ENCODE data around the gene KPTN.

KPTN gene

DNA sequence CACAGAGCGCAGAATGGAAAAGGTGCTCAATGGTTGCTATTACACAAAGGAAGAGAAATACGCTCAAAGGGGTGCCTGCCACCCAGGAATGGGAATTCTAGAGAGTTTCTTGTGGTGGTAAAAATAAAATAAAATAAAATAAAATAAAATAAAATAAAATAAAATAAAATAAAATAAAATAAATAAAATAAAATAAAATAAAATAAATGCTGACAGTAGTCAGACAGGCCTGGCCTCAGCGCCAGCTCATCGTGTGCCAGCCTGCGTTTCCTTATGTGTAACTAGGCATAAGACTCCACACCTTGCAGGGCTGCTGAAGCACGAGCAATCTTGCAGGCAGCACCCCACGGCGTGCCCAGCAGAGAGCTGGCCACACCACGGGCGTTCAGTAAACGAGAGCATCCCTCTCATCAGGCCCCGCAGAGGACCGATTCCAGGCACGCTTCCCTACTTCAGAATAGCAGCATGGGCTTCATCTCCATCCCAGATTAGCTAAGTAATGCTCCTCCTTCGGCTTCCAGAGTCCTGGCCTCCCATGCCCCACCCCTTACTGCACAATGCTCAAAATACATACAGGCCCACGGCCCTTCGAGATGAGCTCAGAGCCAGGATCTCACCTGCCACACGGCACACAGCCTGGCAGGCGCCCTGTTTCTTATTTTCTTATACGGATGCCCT lies 25.3 kb upstream of the KPTN start:
- no peak for DNase-seq (ENCODE audit: low read depth)

DNA sequence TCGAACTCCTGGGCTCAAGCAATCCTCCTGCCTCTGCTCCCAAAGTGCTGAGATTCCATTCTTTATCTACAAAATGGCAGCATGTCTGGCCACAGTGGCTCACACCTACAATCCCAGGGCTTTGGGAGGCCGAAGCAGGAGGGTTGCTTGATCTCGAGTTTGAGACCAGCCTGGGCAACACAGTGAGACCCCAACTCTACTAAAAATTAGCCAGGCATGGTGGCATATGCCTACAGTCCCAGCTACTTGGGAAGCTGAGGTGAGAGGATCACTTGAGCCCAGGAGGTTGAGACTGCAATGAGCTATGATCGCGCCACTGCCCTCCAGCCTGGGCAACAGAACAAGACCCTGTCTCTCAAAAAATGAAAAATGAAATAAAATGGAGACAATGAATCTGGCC lies 24.7 kb upstream of the KPTN start:
- no peak for DNase-seq (ENCODE audit: low read depth)

DNA sequence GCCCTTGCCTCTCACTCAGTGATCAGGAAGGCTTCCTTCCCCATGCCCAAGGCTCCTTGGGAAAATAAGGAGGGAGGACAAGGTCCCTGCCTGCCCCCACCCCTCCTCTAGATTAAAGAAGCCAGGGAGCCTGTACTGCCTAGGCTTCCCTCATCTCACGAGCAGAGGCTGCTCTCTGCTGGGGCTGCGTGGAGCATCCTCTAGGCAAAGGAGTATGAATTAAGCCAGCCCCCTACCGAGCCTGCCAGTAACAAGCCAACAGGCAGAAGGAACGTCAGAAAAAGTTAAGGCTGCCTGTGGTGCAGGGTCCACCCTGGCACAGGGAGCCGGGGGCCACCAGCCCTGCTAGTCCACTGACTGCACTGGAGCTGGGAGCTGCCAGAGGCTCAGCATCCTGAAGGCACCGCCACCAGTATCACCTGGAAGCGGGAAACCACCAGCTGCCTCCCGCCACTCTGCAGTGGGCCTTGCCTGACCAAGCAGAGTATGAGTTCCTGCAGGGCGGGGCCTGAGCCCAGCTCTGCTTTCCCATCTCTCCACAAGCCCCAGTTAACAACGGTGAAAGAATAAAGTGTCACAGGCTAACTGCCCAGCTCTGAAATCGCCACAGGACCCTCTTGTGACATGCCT lies 24.0 kb upstream of the KPTN start:
- no peak for DNase-seq (ENCODE audit: low read depth)

DNA sequence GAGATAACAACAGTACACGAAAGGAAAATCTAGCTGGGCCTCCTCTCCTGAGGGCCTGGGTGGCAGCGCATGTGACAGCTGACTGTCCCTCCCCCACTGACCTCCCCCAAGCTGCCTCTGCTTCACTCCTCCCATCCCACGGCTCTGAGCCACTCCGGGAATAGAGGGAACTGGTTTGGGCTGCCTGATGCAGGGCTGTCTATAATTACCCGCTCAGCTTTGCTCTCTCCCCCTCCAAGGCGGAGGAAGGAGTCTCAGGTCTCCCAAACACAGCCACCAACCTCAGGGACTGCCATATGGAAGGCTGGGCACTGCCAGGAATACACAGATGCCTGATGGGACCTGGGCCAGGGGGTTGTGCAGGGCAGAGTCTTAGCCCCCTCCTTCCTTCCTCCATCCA lies 23.0 kb upstream of the KPTN start:
- DNase-seq (ENCODE audit: low read depth) = no peak

DNA sequence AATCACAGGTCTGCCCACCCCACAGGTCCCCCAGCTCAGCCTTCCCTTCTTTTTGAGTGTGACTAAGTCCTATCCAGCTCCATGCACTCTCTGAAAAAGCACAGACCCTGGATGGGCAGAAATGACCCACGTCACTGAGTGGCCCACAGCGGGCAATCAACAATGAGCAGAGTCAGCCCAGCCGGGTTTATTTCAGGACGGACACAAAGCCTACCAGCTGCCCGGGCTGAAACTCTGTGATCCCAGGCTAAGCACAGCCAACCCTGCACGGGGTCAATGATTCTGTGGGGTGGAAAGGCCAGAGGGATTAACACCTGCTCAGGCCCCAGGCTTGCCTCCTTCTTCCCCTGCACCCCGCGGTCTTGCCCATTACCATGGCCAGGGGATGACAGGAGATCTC lies 22.4 kb upstream of the KPTN start:
- no peak for DNase-seq (ENCODE audit: low read depth)

DNA sequence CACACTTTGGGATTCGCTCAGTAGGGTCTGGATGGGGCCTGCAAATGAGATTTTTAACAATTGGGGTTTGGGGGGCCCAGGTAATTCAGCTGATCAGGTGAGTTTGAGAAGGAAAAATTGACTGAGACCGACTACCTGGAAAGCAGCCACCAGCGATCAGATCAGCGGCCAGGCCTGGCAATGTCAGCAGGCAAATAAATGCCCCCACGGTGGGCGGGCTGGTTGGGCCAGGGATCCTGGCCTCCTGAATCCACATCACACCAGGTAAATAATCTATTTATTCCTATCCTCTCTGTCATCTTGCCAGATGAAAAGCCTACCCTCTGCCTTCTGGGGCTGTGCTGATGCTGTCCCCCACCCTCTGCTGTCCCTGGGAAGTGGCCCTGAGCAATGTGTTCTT lies 21.5 kb upstream of the KPTN start:
- DNase-seq (ENCODE audit: low read depth) = no peak

DNA sequence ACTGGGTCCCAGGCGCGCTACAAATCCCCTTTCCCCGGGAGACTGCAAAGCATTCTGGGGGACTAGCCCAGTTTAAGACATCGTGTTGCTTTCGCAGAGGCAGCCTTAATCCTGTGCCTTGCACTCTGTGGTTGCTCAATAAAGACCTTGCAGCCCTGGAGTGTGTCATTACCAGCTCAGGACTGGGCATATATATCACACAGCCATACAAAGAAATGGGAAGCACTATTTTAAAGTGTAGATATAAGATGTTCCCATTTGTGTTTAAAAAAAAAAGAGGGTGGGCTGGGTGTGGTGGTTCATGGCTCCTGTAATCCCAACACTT lies 19.8 kb upstream of the KPTN start:
- no peak for DNase-seq (ENCODE audit: low read depth)

DNA sequence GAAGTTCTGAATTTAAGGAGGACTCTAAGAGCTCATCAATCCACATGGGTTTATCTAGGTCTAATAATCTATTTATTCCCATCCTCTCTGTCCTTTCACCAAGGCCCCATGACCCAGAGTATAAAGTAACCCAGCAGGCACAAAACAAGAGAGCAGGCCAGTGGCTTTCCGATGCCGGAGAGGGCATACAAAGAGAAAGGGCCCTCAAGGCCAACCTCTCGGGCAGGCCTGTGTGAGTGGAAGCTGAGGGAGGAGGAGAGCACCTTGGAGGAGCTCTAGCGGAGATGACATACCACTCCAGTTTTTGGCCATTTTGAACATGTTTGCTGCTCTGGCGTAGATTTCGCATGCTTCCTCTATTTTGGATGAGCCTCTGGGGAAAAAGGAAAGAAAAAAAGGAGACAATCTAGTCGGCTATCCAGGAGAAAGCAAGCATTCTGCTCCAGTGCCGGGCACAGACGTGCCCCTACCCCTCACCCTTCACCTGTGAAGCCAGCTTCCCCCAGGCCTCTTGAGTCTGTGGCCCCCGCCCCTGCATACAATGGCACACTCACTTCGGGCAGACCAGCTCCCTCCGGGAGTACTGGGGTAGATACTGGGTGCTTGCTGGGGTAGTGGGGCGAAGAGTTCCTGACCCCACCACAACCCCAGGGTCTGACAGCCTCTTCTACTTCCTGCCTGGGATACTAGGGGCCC lies 19.3 kb upstream of the KPTN start:
- DNase-seq (ENCODE audit: low read depth) = no peak

DNA sequence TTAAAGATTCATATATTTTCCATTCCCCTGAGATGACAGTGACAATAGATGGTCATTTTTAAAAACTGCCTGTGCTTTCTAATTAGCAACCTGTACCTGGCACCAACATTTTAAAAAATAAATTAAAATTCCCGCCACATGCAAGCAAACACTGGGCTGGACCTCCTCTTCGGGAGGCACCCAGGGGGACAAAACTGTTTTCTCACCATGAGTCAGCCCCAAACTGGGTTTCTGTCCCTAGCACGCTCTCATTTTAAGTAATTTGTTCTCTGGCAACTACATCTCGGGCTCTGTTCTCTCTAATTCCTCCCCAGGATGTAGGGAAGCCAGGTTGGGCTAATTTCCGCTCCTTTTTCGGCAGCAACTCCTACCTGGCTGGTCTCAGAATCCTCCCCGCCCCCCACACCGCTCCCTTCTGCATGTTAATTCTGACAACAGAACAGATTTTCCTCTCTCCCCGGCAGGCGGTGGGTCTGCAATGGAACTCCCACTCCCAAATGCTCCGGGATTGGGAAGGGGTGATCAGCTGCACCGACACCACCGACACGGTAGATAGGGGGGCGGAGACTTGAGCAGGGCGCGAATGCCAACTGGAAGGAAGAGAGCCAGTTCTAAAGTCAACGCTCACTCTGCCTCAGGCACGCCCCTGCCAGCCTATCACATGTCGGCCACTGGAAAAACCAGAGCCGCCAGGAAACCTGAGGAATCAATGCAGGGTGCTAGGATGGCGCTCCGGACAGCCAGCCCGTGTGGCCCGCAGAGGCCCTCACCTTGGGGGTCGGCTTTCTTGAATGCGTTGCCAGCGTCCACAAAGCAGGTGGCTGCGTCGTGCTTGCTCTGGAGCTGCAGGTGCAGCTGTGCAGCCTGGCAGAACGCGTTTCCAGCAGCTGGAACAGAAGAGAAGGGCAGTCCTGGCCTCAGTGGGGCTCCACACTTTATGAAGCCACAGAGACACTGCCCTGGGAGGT lies 16.1 kb upstream of the KPTN start:
- no peak for DNase-seq (ENCODE audit: low read depth)

DNA sequence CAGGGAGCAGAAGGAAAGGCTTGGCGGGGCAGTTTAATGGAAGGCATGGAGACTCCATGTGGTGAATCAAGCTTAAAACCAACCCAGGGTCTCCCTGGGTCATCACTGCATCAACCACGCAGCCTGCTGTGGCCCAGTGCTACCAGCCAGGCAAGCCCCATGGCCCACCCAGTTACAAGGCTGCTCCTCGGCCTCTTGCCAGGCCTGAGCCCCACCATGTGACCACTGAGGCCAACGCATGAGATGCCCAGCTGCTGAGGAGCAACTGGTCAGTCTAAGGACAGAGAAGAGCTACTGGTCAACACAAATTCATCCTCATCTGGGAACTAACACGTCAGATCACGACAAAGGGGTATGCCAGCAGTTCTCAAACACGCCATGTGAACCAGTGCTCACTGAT lies 15.4 kb upstream of the KPTN start:
- no peak for DNase-seq (ENCODE audit: low read depth)

DNA sequence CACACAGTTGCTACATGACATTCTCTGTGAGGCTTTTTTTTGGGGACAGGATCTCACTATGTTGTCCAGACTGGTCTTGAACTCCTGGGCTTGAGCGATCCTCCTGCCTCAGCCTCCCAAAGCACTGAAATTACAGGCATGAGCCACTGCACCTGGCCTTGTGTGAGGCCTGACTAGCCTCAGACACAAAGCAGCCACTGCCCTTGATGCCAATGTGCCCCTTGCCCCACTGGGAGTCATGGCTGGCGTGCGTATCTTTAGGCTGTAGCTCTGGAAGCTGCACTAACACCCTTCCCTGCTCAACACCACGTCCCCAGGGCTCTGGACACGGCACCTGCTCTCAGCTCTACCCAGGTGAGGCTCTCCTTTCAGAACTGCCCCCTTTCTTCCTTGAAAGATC lies 14.5 kb upstream of the KPTN start:
- DNase-seq (ENCODE audit: low read depth) = no peak

DNA sequence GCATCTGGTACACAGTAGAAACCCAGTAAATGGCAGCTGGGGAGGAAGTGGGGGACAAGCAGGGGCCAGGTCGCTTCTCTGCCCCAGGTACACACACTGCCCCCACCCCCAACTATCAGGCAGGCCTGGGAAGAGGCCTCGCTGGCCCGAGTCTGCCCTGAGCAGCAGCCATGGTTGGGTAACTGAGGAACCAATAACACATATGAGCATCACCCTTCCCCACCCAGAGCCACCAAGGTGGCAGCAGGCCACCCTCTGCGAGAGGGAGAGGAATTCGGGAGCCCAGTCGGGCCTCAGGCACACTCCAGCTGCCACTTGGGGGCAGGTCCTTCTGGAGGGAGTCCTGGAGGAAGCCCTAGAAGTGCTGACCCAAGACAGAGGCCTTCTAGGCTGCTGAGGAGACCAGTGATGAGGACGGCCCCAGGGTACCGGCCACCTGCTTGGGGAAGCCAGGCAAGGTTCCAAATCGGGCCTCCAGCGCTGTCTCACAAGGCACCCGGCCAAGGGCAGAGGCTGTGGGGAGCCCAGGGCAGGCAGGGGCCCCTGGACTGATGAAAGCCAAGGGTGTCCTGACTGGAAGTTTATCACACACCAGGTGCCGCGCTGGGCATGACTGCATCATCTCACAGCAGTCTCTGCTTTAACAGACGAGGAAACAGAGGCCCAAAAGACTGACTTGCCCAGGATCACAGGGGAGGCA lies 14.0 kb upstream of the KPTN start:
- DNase-seq (ENCODE audit: low read depth) = no peak

DNA sequence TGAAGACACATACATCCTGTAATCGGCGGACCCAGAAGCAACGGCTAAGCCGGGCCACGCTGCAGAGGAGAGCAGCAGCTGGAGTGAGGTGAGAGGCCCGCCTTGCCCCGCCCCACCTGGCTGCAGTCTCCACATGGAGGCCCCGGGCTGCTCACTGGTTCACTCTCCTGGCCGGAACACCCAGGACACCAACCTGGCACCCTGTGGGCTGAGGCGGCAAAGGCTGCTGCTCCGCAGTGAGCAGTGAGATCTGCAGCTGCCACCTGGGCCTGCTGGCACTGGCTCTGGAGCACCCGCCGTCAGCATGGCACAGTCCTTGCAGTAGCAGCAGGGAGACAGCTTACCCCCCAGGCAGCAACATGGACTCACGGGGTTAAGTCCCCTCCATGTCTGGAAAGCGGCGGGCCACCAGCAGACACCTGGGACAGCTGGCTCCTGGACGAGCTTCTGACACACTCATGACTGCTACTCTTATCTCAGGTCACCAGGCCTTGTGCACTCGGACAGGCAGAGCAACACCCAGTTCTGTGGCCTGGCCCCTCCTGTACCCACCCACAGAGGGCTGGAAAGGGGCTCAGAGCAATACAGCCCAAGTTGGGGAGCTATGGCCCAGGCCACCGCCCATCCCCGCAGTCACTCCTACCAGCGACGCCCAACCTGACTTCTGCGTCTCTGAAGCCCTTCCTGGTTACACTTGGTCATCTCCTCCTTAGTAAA lies 13.2 kb upstream of the KPTN start:
- no peak for DNase-seq (ENCODE audit: low read depth)

DNA sequence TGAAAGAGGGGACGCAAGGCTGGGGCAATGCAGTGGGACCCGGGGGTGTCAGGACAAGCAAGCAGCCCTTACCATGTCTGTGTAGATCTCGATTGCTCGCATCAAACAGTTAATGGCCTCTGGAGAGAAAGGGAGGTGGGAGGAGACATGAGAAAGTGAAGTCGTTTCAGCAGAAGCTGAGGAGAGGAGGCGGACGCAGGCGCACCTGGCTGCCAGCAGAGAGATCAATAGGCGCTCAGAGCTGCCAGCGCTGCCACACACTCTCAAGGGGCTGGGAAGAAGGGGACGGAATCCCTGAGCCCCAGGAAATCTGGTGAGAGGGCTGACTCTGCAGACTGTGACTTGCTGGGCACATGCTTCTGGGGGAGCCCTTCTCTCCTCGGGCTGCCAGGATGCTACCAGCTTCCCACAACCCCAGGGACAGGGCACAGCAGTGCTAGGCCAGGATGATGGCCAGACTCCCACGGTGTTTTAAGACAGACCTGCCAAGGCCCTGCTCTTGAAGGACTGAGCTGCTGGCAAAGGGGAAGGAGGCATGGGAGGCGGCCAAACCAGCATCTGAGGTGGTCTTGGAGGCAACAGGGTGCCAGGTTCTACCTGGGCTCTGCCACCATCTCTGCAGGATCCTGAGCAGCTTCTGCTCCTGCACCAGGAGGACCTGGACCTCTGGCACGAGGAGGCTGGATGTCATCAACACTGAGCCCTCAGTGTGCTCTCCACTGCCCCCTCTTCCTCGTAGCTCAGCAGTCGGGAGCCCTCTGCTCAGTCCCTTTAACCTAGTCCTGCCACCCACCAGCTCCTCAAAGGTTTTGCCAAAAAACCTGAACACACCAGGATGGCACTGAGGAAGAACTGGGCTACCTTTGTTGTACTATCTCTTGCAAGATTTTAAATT lies 11.7 kb upstream of the KPTN start:
- DNase-seq (ENCODE audit: low read depth) = no peak

DNA sequence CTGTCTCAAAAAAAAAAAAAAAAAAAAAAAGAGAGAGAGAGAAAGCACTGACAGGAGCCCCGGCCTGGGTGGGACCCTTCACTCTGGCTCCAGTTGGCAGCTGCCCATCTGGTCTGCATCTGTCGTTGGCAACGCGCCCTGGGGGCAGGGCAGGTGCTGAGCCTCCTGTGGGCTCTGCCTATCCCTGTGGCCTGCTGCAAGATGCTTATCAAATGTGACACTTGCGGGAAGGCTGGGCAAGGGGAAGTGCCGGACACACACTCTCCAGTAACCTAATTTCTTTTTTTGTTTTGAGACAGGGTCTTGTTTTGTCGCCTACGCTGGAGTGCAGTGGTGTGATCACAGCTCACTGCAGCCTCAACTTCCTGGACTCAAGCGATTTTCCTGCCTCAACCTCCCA lies 10.7 kb upstream of the KPTN start:
- no peak for DNase-seq (ENCODE audit: low read depth)

DNA sequence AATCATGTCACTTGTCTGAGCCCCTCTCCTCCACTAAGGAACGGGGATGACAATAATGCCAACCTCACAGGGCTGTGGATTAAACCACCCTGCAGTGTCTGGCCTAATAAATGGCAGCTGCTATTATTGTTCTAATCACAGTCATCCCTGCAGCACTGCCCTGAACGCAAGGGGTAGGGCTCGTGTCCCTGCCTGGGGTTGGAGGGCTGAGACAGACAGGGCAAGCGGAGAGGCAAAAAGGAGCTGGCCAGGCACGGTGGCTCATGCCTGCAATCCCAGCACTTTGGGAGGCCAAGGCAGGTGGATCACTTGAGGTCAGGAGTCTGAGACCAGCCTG lies 10.2 kb upstream of the KPTN start:
- DNase-seq (ENCODE audit: low read depth) = no peak

DNA sequence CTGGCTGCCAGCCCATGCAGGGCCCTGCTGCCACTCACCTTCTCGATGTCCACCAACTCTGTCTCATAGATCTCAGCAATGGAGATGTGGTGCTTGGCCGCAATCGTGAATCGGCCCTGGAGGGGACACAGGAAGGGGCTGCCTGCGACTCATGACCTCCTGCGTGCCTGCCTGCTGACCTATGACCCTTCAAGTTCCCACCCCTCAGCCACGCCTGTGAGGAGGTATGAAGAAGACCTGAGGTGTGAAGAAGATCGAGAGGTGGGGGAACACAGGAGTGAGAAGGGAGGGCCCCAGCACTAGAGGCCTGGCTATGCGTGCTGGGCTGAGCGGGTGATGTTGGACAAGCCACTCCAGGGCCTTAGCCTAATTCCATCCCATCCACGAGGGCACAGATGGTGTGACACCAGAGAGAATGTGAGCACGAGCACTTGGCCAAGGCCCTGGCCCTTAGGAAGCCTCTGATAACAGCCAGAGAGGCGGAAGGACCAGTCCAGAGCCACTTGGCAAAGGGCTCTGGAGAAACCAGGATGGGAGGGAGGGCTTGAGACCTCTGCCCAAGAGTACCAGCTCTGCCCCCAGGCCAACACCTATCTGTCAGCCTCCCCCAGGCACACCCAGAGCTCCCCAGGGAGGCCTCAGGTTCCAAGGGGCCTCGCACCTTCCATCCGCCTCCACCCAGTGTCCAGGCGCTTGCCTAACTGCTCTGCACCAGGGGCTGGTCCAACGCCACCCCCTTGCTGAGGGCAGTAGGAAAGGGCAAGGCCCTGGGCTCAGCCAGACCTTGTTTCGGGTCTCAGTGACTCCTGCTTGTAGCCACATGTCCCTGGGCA lies 9.6 kb upstream of the KPTN start:
- DNase-seq (ENCODE audit: low read depth) = no peak

DNA sequence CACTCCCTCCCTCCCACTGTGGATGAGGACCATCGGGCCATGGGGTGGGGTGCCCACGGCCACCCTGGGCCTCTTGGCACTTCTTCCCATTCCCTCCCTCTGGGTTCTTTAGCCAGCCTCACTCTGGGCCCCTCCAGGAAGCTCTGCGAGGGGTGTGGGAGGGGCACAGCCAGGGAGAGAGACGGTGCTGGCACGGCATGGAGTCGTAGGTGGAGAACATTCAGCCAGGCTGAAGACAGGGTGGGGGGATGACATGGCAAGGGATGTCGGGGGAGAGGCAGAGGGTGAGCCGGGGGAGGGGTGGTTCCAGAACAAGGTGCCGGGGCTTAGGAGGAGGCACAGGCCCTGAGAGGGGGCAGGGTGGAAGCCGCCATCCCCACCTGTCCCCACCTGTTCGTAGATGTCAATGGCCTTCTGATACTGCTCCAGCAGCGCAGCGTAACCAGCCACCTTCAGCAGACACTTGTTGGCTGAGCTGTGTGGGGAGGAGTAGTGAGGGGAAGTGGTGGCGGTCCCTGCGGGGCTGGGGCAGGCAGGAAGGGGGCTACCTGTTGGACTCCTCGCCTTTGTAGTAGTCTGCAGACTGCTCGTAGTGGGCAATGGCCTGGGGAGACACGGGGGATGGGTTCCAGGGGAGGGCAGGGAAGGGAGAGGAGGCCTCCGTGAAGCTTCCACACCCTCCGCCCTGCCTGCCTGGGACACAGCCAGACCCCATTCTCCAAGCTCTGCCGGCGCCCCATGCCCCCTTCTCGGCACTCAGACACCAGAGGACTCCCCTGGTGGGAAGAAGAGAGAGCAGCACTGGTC lies 8.8 kb upstream of the KPTN start:
- no peak for DNase-seq (ENCODE audit: low read depth)

DNA sequence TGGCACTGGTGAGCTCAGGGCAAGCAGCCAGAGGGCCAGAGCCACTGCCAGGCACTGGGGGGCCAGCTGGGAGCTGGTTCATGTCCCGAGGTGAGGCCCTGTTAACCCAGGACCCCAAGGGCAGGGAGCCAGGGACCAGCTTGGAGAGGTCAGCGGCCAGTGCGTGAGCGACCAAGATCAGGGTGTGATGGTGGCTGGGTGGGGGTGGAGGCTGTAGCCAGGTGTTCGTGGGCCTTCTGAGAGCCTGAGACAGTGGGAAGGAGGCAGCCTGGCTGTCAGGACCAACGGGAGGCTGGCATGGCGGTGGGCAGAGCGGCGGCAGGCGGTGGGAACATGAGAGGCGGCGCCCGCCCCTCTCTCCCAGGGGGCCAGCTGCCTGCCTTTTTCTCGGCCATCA lies 8.1 kb upstream of the KPTN start:
- DNase-seq (ENCODE audit: low read depth) = no peak

All from HS-27A (cell line).